ENCODE data around the gene SLC25A45.

SLC25A45 gene

GRCh38 chr11:65363770-65364169 lies 18.7 kb downstream of the SLC25A45 start:
- no peaks in the 10 kb centered on the region for H3K27me3 ChIP-seq (ENCODE audit: low read depth, low read length)
- H3K36me3 ChIP-seq (ENCODE audit: control insufficient read depth in 1 of 2, insufficient read depth in 2 of 2, low read length in 2 of 2) = no peaks in the 10 kb centered on the region
- no peak overlapping the region for H3K27ac ChIP-seq (ENCODE audit: low read length)
- H3K4me1 ChIP-seq (ENCODE audit: control insufficient read depth in 1 of 2, insufficient read depth in 2 of 2, low read length in 2 of 2) = no peaks in the 10 kb centered on the region
- H3K9me3 ChIP-seq (ENCODE audit: control insufficient read depth in 1 of 2, low read length in 2 of 2) = no peaks in the 10 kb centered on the region
- no peak overlapping the region for H3K4me3 ChIP-seq (ENCODE audit: low read depth in 1 of 2, low read length in 2 of 2)

- H3K36me3 ChIP-seq (ENCODE audit: control insufficient read depth in 1 of 2, insufficient read depth in 2 of 2, low read length in 2 of 2) = no peaks in the 10 kb centered on the region
- no peak overlapping the region for H3K4me3 ChIP-seq (ENCODE audit: low read depth in 1 of 2, low read length in 2 of 2)
- no peaks in the 10 kb centered on the region for H3K4me1 ChIP-seq (ENCODE audit: control insufficient read depth in 1 of 2, insufficient read depth in 2 of 2, low read length in 2 of 2)
- H3K27ac ChIP-seq (ENCODE audit: low read length) = no peak overlapping the region
- no peaks in the 10 kb centered on the region for H3K27me3 ChIP-seq (ENCODE audit: low read depth, low read length)
- no peaks in the 10 kb centered on the region for H3K9me3 ChIP-seq (ENCODE audit: control insufficient read depth in 1 of 2, low read length in 2 of 2)
These were observed 19.5 kb downstream of the SLC25A45 start for GRCh38 chr11:65362966-65363365.

- Histone ChIP-seq H3K4me3 (ENCODE audit: low read depth in 1 of 2, low read length in 2 of 2) (no peak overlapping the region), H3K9me3 (ENCODE audit: control insufficient read depth in 1 of 2, low read length in 2 of 2) (no peaks in the 10 kb centered on the region), H3K36me3 (ENCODE audit: control insufficient read depth in 1 of 2, insufficient read depth in 2 of 2, low read length in 2 of 2) (no peaks in the 10 kb centered on the region), H3K4me1 (ENCODE audit: control insufficient read depth in 1 of 2, insufficient read depth in 2 of 2, low read length in 2 of 2) (no peaks in the 10 kb centered on the region), H3K27me3 (ENCODE audit: low read depth, low read length) (no peaks in the 10 kb centered on the region), H3K27ac (ENCODE audit: low read length) (no peak overlapping the region)
These were observed 20.0 kb downstream of the SLC25A45 start for GRCh38 chr11:65362320-65362931.

- Histone ChIP-seq H3K9me3 (ENCODE audit: control insufficient read depth in 1 of 2, low read length in 2 of 2) (no peaks in the 10 kb centered on the region), H3K27ac (ENCODE audit: low read length) (no peak overlapping the region), H3K27me3 (ENCODE audit: low read depth, low read length) (peaks cover 8% of the 10 kb centered on the region), H3K36me3 (ENCODE audit: control insufficient read depth in 1 of 2, insufficient read depth in 2 of 2, low read length in 2 of 2) (no peaks in the 10 kb centered on the region), H3K4me1 (ENCODE audit: control insufficient read depth in 1 of 2, insufficient read depth in 2 of 2, low read length in 2 of 2) (peaks cover 9 to 16% of the 10 kb centered on the region in 2 donors), H3K4me3 (ENCODE audit: low read depth in 1 of 2, low read length in 2 of 2) (no peak overlapping the region)
These were observed 24.5 kb downstream of the SLC25A45 start for GRCh38 chr11:65357856-65358356.

- Histone ChIP-seq H3K4me3 (ENCODE audit: low read depth in 1 of 2, low read length in 2 of 2) (no peak overlapping the region), H3K9me3 (ENCODE audit: control insufficient read depth in 1 of 2, low read length in 2 of 2) (no peaks in the 10 kb centered on the region), H3K27ac (ENCODE audit: low read length) (no peak overlapping the region), H3K36me3 (ENCODE audit: control insufficient read depth in 1 of 2, insufficient read depth in 2 of 2, low read length in 2 of 2) (peaks cover 13% of the 10 kb centered on the region in 2 donors), H3K27me3 (ENCODE audit: low read depth, low read length) (peaks cover 8% of the 10 kb centered on the region), H3K4me1 (ENCODE audit: control insufficient read depth in 1 of 2, insufficient read depth in 2 of 2, low read length in 2 of 2) (peaks cover 9 to 16% of the 10 kb centered on the region in 2 donors)
These were observed 26.0 kb downstream of the SLC25A45 start for GRCh38 chr11:65356394-65356972.

GRCh38 chr11:65355776-65356393 lies 26.6 kb downstream of the SLC25A45 start:
- Histone ChIP-seq H3K9me3 (ENCODE audit: control insufficient read depth in 1 of 2, low read length in 2 of 2) (no peaks in the 10 kb centered on the region), H3K27ac (ENCODE audit: low read length) (no peak overlapping the region), H3K36me3 (ENCODE audit: control insufficient read depth in 1 of 2, insufficient read depth in 2 of 2, low read length in 2 of 2) (peaks cover 14 to 19% of the 10 kb centered on the region in 2 donors), H3K4me1 (ENCODE audit: control insufficient read depth in 1 of 2, insufficient read depth in 2 of 2, low read length in 2 of 2) (peaks cover 9 to 16% of the 10 kb centered on the region in 2 donors), H3K4me3 (ENCODE audit: low read depth in 1 of 2, low read length in 2 of 2) (peak overlapping the region; percentile 61 to 74), H3K27me3 (ENCODE audit: low read depth, low read length) (peaks cover 8% of the 10 kb centered on the region)

GRCh38 chr11:65355013-65355775 lies 27.3 kb downstream of the SLC25A45 start:
- Histone ChIP-seq H3K4me3 (ENCODE audit: low read depth in 1 of 2, low read length in 2 of 2) (peak overlapping the region; percentile 61 to 74), H3K27ac (ENCODE audit: low read length) (no peak overlapping the region), H3K9me3 (ENCODE audit: control insufficient read depth in 1 of 2, low read length in 2 of 2) (no peaks in the 10 kb centered on the region), H3K36me3 (ENCODE audit: control insufficient read depth in 1 of 2, insufficient read depth in 2 of 2, low read length in 2 of 2) (peaks cover 14 to 26% of the 10 kb centered on the region in 2 donors), H3K27me3 (ENCODE audit: low read depth, low read length) (peaks cover 8% of the 10 kb centered on the region), H3K4me1 (ENCODE audit: control insufficient read depth in 1 of 2, insufficient read depth in 2 of 2, low read length in 2 of 2) (peaks cover 9 to 16% of the 10 kb centered on the region in 2 donors)

- H3K4me3 ChIP-seq (ENCODE audit: low read depth in 1 of 2, low read length in 2 of 2) = peak within 1 kb of the TSS; percentile 74 to 77
- H3K27me3 ChIP-seq (ENCODE audit: low read depth, low read length) = peaks cover 8% of the 10 kb centered on the region
- H3K27ac ChIP-seq (ENCODE audit: low read length) = peak within 1 kb of the TSS; percentile 51
- H3K9me3 ChIP-seq (ENCODE audit: control insufficient read depth in 1 of 2, low read length in 2 of 2) = no peaks in the 10 kb centered on the region
- peaks cover 9 to 16% of the 10 kb centered on the region in 2 donors for H3K4me1 ChIP-seq (ENCODE audit: control insufficient read depth in 1 of 2, insufficient read depth in 2 of 2, low read length in 2 of 2)
- H3K36me3 ChIP-seq (ENCODE audit: control insufficient read depth in 1 of 2, insufficient read depth in 2 of 2, low read length in 2 of 2) = peaks cover 19 to 32% of the 10 kb centered on the region in 2 donors
These were observed 28.0 kb downstream of the SLC25A45 start, which contains the start of gene TIGD3 for GRCh38 chr11:65354265-65355012. TIGD3 (plus strand) TSS chr11:65354751; CDS start chr11:65355809, 1,058 bp downstream.

GRCh38 chr11:65353900-65354264 lies 28.6 kb downstream of the SLC25A45 start:
- Histone ChIP-seq H3K27ac (ENCODE audit: low read length) (peak overlapping the region; percentile 51), H3K27me3 (ENCODE audit: low read depth, low read length) (peaks cover 8% of the 10 kb centered on the region), H3K4me3 (ENCODE audit: low read depth in 1 of 2, low read length in 2 of 2) (peak overlapping the region; percentile 74 to 77), H3K36me3 (ENCODE audit: control insufficient read depth in 1 of 2, insufficient read depth in 2 of 2, low read length in 2 of 2) (peaks cover 21 to 37% of the 10 kb centered on the region in 2 donors), H3K9me3 (ENCODE audit: control insufficient read depth in 1 of 2, low read length in 2 of 2) (no peaks in the 10 kb centered on the region), H3K4me1 (ENCODE audit: control insufficient read depth in 1 of 2, insufficient read depth in 2 of 2, low read length in 2 of 2) (peaks cover 9 to 16% of the 10 kb centered on the region in 2 donors)

- Histone ChIP-seq H3K4me1 (ENCODE audit: control insufficient read depth in 1 of 2, insufficient read depth in 2 of 2, low read length in 2 of 2) (peaks cover 9 to 16% of the 10 kb centered on the region in 2 donors), H3K4me3 (ENCODE audit: low read depth in 1 of 2, low read length in 2 of 2) (peak overlapping the region; percentile 74 to 77), H3K36me3 (ENCODE audit: control insufficient read depth in 1 of 2, insufficient read depth in 2 of 2, low read length in 2 of 2) (peaks cover 26 to 42% of the 10 kb centered on the region in 2 donors), H3K9me3 (ENCODE audit: control insufficient read depth in 1 of 2, low read length in 2 of 2) (no peaks in the 10 kb centered on the region), H3K27me3 (ENCODE audit: low read depth, low read length) (peaks cover 8% of the 10 kb centered on the region), H3K27ac (ENCODE audit: low read length) (no peak overlapping the region)
These were observed 29.1 kb downstream of the SLC25A45 start for GRCh38 chr11:65353376-65353775.

All from muscle layer of duodenum (tissue), 2 donors.